ENCODE results near the gene MLLT3.

Gene MLLT3

DNA sequence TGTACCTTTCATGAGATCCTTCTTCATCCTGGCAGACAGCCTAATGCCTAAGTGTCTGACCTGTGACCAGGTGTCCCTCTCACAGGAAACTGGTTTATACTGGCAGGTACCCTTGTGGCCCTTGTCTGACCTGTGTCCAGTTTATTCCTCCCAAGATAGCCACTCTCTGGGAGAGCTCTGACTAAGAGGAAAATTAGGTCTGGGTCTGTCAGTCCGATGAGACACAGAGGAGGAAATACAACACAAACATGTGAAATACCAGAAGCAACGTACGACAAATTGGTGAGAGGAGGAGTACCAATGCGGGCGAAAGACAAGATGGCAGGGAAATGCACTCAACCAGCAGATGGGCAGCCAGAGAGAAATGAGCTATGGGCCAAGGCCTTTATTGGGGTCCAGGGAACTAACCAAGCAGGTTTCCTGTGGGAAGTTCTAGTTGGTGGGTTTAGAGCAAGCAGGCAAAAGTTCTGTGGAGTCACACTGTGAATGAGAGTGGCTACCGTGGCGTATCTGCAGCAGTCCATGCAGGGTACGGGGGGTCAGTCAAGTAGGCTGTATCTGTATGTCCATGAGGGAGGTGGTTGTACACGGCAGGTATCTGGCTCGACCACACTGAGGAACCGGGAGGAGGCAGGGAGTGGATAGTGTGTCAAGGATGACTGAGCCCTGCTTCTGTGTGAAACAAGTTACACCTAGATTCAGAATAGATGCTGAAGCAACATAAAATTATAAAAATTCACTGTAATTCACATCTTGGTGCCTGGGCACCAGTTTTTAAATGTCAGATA lies 109.0 kb downstream of the MLLT3 start:
- no peak for DNase-seq (ENCODE audit: insufficient read length, low spot score)
- TF ChIP-seq POLR2A (IDR thresholded peaks at IDR 0.05; ENCODE audit: low read depth, low read length) = no peak
- no peak for FAIRE-seq

- TF ChIP-seq POLR2A (IDR thresholded peaks at IDR 0.05; ENCODE audit: low read depth, low read length) = no peak
- DNase-seq (ENCODE audit: insufficient read length, low spot score) = no peak
- FAIRE-seq = peak; percentile 79
Observed at GRCh38 chr9:20512636-20513035, 109.7 kb downstream of the MLLT3 start.

- FAIRE-seq (peak; percentile 57), DNase-seq (ENCODE audit: insufficient read length, low spot score) (no peak)
- TF ChIP-seq POLR2A (IDR thresholded peaks at IDR 0.05; ENCODE audit: low read depth, low read length) = no peak
Observed at GRCh38 chr9:20512106-20512505, 110.2 kb downstream of the MLLT3 start.

GRCh38 chr9:20511686-20512085 lies 110.6 kb downstream of the MLLT3 start:
- no peak for FAIRE-seq
- DNase-seq (ENCODE audit: insufficient read length, low spot score) = no peak
- TF ChIP-seq POLR2A (IDR thresholded peaks at IDR 0.05; ENCODE audit: low read depth, low read length) = no peak

DNA sequence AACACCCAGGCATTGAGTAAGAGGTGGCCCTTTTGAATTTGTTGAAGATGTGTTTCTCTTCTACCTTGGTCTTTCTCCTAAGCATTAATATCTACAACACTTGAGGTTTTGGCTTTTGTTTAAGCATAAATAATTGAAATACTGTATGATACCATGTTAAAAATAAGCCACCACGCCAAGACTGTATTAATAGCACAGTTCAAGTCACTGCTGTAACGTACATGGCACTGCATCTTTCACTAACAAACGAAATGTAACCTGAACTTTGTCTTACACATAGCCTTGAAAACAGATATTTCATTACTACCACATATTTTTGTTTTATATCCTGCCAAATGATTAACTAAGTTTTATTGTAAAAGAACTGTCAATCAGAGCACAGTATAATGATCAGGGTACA lies 112.8 kb downstream of the MLLT3 start:
- FAIRE-seq (no peak), DNase-seq (ENCODE audit: insufficient read length, low spot score) (no peak)
- no peak for TF ChIP-seq POLR2A (IDR thresholded peaks at IDR 0.05; ENCODE audit: low read depth, low read length)

DNA sequence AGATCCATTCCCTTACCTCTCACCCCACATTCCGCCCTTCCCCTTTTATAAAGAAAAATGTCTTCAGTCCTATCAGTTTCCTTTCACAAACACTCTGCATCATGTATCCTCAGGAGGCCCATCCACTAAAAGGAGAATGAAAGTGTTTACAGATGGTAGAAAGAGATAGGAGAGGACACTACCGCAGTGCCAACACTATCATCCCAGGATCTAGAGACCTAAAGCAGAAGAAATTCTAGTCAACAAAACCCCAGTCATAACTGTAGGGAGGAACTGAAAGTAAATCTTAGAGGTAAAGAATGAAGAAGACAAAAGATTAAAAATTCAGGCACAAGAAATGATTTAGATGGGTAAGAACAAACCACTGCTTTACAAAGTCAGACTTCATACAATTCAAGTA lies 114.1 kb downstream of the MLLT3 start:
- TF ChIP-seq POLR2A (IDR thresholded peaks at IDR 0.05; ENCODE audit: low read depth, low read length) = no peak
- no peak for DNase-seq (ENCODE audit: insufficient read length, low spot score)
- no peak for FAIRE-seq

DNA sequence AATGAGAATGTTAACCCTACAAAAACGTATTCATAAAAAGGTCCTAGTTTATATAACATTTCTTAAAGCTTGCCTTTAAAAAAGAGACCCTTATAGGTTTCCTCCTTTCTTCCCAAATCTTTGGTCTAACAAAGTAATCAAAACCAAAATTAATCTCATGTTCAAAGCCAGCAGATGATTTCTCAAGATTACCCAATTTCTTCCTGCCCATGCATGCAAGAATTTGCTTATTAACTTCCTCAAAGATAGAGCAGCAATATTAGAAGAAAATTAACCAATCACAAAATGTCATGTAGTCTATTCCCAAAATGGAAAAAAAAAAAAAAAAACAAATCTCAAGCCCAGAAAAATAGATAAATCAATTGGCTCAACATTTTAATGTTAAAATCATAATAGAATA lies 114.9 kb downstream of the MLLT3 start:
- no peak for DNase-seq (ENCODE audit: insufficient read length, low spot score)
- no peak for FAIRE-seq
- TF ChIP-seq POLR2A (IDR thresholded peaks at IDR 0.05; ENCODE audit: low read depth, low read length) = no peak

- FAIRE-seq (no peak), DNase-seq (ENCODE audit: insufficient read length, low spot score) (no peak)
- no peak for TF ChIP-seq POLR2A (IDR thresholded peaks at IDR 0.05; ENCODE audit: low read depth, low read length)
Observed at GRCh38 chr9:20506099-20506900, 116.0 kb downstream of the MLLT3 start.

GRCh38 chr9:20505574-20505973 lies 116.7 kb downstream of the MLLT3 start:
- FAIRE-seq = no peak
- no peak for TF ChIP-seq POLR2A (IDR thresholded peaks at IDR 0.05; ENCODE audit: low read depth, low read length)

DNA sequence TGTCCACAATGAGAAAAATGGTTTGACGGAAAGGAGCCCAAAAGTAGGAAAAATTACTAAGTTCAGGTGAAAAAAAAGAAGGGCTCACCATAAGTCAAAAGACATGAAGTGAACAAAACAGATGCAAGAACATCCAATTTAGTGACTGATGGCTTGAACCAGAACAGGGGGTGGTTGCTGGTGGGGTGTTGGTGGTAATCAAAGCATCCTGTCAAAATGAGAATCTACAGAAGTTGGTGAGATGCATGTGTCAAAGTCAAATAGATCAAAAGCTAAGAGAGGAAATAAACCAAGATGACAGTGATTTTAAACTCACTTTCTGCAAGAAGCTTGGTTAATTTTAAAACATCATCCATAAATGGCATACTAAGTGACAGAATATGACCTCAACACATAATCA lies 117.4 kb downstream of the MLLT3 start:
- FAIRE-seq (no peak), DNase-seq (ENCODE audit: insufficient read length, low spot score) (no peak)
- no peak for TF ChIP-seq POLR2A (IDR thresholded peaks at IDR 0.05; ENCODE audit: low read depth, low read length)

More at GRCh38 chr9:20505574-20505973, 116.7 kb downstream of the MLLT3 start:
- no peak for DNase-seq (ENCODE audit: insufficient read length, low spot score)

DNA sequence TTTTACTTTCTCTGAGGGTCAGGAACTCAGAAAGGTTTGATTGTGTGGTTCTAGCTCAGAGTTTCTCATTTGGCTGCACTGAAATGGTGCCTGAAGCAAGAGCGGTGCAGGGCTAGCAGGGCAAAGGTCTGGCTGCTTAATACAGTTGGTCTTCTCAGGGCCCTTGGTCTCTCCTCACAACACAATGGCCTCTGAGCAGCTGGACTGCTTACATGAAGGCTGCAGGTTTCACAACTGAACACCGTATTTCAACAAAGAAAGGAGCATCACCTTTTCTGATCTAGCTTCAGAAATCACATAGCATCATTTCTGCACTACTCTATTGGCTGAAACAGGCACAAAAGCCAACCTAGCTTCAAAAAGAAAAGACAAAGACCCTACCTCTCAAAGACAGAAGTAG lies 122.2 kb downstream of the MLLT3 start:
- TF ChIP-seq POLR2A (IDR thresholded peaks at IDR 0.05; ENCODE audit: low read depth, low read length) = no peak
- no peak for FAIRE-seq

DNA sequence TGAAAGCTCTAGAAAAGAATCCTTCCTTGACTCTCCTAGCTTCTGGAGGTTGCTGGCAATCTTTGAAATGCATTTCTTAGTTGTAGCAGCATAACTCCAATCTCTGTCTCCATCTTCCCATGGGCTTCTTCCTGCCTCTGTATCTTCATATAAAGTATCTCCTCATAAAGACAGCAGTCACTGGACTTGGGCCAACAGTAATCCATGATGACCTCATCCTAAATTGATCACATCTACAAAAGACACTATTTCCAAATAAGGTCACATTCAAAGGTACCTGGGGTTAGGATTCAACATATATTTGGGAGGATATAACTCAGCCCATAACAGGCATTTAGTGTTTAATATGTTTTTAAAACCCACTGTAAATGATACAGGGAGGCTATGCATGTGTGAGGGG lies 123.3 kb downstream of the MLLT3 start:
- DNase-seq (ENCODE audit: insufficient read length, low spot score) (no peak), FAIRE-seq (no peak)
- TF ChIP-seq POLR2A (IDR thresholded peaks at IDR 0.05; ENCODE audit: low read depth, low read length) = no peak

More for the DNA sequence above, 122.2 kb downstream of the MLLT3 start:
- DNase-seq (ENCODE audit: insufficient read length, low spot score) = no peak

DNA sequence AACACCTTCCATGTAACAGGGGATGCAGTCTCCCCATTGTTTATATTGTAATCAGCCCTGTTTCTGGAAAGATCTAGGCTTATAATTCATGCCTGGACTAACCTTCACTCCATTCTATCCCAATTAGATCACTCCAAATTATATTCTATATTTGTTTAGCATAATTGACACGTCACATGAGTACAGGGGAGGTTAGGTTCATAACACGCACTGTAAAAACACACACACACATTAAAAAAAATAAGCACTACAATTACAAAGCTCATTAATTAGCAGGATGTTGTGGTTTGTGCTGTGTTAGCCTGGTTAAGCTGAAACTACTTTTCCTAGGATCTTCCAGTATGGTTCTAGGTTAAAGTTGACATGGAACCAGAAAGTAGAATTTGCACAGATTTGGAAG lies 126.0 kb downstream of the MLLT3 start:
- no peak for DNase-seq (ENCODE audit: insufficient read length, low spot score)
- peak; percentile 57 for FAIRE-seq
- TF ChIP-seq POLR2A (IDR thresholded peaks at IDR 0.05; ENCODE audit: low read depth, low read length) = no peak

GRCh38 chr9:20495098-20495497 lies 127.2 kb downstream of the MLLT3 start:
- no peak for TF ChIP-seq POLR2A (IDR thresholded peaks at IDR 0.05; ENCODE audit: low read depth, low read length)
- DNase-seq (ENCODE audit: insufficient read length, low spot score) = no peak
- FAIRE-seq = no peak

DNA sequence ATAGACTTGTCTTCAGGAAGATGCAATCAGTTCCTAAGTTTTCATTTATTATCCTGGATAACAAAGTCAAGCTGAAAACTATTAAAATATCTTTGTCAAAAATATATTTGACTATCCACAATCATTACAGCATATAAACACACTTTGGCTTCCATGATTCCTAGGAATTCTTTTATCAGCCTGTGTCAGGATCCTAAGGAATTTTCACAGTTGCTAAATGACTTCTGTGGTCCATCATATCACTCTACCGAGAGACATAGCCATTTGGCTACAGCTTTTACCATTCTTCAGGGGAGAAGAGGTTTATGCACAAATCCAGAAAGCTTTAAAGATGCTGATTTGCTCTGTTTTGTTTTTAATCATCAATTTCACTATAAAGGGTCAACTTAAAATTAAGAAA lies 128.3 kb downstream of the MLLT3 start:
- TF ChIP-seq POLR2A (IDR thresholded peaks at IDR 0.05; ENCODE audit: low read depth, low read length) = no peak
- FAIRE-seq = peak; percentile 68

More for the DNA sequence above, 128.3 kb downstream of the MLLT3 start:
- no peak for DNase-seq (ENCODE audit: insufficient read length, low spot score)

All from H54 (cell line).